SU-DHL-6 (cell line): ENCODE data around the gene CNIH2.

Source experiments
- H2AFZ ChIP-seq: fragments of 200-600 bp; sonication (generic); 2 replicates; pipeline ENCODE4 v1.6.1; 2014; ENCODE audit warnings: low read depth, mild to moderate bottlenecking, moderate library complexity, mixed read lengths, antibody characterized with exemption, low read length; ENCODE audit not compliant: severe bottlenecking
- H3F3A ChIP-seq: fragments of 200-600 bp; shearing (Covaris generic); 2 replicates; pipeline ENCODE4 v1.6.0; 2016; ENCODE audit warnings: antibody characterized with exemption, mild to moderate bottlenecking; ENCODE audit not compliant: insufficient read depth
- H3K27ac ChIP-seq: fragments of 200-600 bp; sonication (generic); 2 replicates; pipeline ENCODE4 v1.5.1; 2016; ENCODE audit warnings: low read depth, mild to moderate bottlenecking, low read length, moderate library complexity, mixed read lengths
- H3K27me3 ChIP-seq: fragments of 200-600 bp; sonication (generic), shearing (Covaris generic); 2 replicates; pipeline ENCODE4 v1.6.0; 2014; ENCODE audit warnings: mild to moderate bottlenecking, low read length
- H3K36me3 ChIP-seq: fragments of 200-600 bp; sonication (generic); 2 replicates; pipeline ENCODE4 v1.6.1; 2014; ENCODE audit warnings: mild to moderate bottlenecking, low read length, mixed read lengths
- H3K4me2 ChIP-seq: fragments of 300-600, 200-600 bp; shearing (Covaris generic), sonication (generic); 2 replicates; pipeline ENCODE4 v1.6.0; 2014; ENCODE audit warnings: low read length, low read depth, mild to moderate bottlenecking; ENCODE audit not compliant: poor library complexity, severe bottlenecking
- H3K4me3 ChIP-seq: fragments of 200-600 bp; sonication (generic); 2 replicates; pipeline ENCODE4 v1.5.1; 2014; ENCODE audit warnings: antibody characterized with exemption, low read length, mild to moderate bottlenecking, mixed read lengths; ENCODE audit not compliant: insufficient read depth, poor library complexity, severe bottlenecking
- H3K79me2 ChIP-seq: fragments of 200-600 bp; sonication (generic); 2 replicates; pipeline ENCODE4 v1.6.1; 2014; ENCODE audit warnings: mild to moderate bottlenecking, low read length, moderate library complexity; ENCODE audit not compliant: insufficient read depth
- H3K9ac ChIP-seq: fragments of 200-600 bp; sonication (generic); 2 replicates; pipeline ENCODE4 v1.7.0; 2014; ENCODE audit warnings: mild to moderate bottlenecking, low read length
- H3K9me2 ChIP-seq: fragments of 200-600 bp; sonication (generic); replicated peaks from 2 replicates; pipeline ENCODE4 v1.6.1; 2014; ENCODE audit warnings: low read length; ENCODE audit not compliant: insufficient read depth
- H3K9me3 ChIP-seq: fragments of 200-600 bp; sonication (generic); 2 replicates; pipeline ENCODE4 v1.6.1; 2014; ENCODE audit warnings: low read length, mixed read lengths; ENCODE audit not compliant: insufficient read depth
- H4K20me1 ChIP-seq: fragments of 200-600 bp; sonication (generic); 2 replicates; pipeline ENCODE4 v1.6.1; 2014; ENCODE audit warnings: low read depth, mild to moderate bottlenecking, antibody characterized with exemption, low read length, moderate library complexity, mixed read lengths
- EZH2phosphoT487 ChIP-seq: fragments of 200-600 bp; sonication (generic), shearing (Covaris generic); conservative IDR thresholded peaks from 2 replicates; pipeline ENCODE4 v1.6.1; 2018; ENCODE audit warnings: mild to moderate bottlenecking, antibody characterized with exemption, low read length, moderate library complexity, mixed read lengths
- TF ChIP-seq, protein P1 (sequence below): fragments of 200-600 bp; sonication (generic); IDR thresholded peaks from one replicate; pipeline ENCODE4 v1.5.1; 2017; ENCODE audit warnings: antibody characterized with exemption, mild to moderate bottlenecking, low read length, moderate library complexity; ENCODE audit not compliant: insufficient read depth, poor library complexity, severe bottlenecking

Gene CNIH2

DNA sequence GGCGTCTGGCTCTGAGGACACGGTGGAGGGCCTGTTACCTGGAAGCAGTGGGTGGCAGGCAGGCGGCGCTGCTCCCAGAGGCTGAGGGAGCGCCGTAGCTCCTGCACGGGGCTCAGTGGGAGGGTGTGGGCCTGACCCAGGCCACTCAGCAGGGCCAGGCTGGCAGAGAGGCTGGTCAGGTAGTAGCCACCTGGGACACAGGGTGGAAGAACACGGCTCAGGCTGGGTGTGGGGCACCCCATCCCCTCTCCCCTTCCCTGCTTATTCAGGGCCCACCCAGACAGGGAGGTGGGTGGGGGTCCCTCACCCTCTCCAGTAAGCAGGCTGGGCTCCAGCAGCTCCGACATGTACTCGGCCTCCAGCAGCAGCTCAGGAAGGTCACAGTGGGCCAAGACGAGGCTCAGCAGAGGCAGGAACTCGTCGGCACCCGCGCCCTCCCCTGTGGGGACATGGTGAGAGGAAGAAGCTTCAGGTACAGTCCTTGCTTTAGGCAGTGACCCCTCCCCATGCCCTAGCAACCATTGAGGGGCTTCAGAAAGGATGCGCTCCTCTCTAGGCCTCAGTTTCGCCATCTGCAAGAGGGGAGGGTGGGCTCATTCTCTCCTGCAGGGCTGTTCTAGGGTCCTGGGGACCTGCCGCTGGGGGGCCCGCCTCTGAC, 55.4 kb downstream of the CNIH2 start:
- Histone ChIP-seq H3F3A (no peaks in the 10 kb centered on the region), H3K4me3 (no peak overlapping the region), H3K4me2 (no peak overlapping the region), H3K36me3 (no peaks in the 10 kb centered on the region), H3K79me2 (no peaks in the 10 kb centered on the region), H3K9me2 (no peaks in the 10 kb centered on the region), H2AFZ (no peak overlapping the region), H3K9me3 (no peaks in the 10 kb centered on the region), H3K9ac (no peak overlapping the region), H4K20me1 (no peaks in the 10 kb centered on the region), H3K27me3 (no peaks in the 10 kb centered on the region), H3K27ac (no peak overlapping the region)
- TF ChIP-seq, protein P1, sequence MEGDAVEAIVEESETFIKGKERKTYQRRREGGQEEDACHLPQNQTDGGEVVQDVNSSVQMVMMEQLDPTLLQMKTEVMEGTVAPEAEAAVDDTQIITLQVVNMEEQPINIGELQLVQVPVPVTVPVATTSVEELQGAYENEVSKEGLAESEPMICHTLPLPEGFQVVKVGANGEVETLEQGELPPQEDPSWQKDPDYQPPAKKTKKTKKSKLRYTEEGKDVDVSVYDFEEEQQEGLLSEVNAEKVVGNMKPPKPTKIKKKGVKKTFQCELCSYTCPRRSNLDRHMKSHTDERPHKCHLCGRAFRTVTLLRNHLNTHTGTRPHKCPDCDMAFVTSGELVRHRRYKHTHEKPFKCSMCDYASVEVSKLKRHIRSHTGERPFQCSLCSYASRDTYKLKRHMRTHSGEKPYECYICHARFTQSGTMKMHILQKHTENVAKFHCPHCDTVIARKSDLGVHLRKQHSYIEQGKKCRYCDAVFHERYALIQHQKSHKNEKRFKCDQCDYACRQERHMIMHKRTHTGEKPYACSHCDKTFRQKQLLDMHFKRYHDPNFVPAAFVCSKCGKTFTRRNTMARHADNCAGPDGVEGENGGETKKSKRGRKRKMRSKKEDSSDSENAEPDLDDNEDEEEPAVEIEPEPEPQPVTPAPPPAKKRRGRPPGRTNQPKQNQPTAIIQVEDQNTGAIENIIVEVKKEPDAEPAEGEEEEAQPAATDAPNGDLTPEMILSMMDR = no peak
- TF ChIP-seq EZH2phosphoT487 = no peak
